Measurements from ENCODE around the gene CCDC27. TPM values are rescaled to one million over a fixed set of nuclear protein-coding genes. Genes with fewer than 3 reads are reported as not detected.

CCDC27 gene
- total RNA-seq, 1 donor from 2014 or later = not detected

- H3K4me3 ChIP-seq (ENCODE audit: low read depth, low read length) = no peak overlapping the region
- no peak for TF ChIP-seq CTCF (conservative IDR thresholded peaks at IDR 0.05; ENCODE audit: low read depth, low read length)
- no peak for DNase-seq (ENCODE audit: low read depth)
These were observed 44.8 kb upstream of the CCDC27 start for GRCh38 chr1:3707298-3707938.

- DNase-seq (ENCODE audit: low read depth) = no peak
- no peak overlapping the region for H3K4me3 ChIP-seq (ENCODE audit: low read depth, low read length)
- TF ChIP-seq CTCF (conservative IDR thresholded peaks at IDR 0.05; ENCODE audit: low read depth, low read length) = no peak
These were observed 44.3 kb upstream of the CCDC27 start for GRCh38 chr1:3707939-3708328.

- no peak for TF ChIP-seq CTCF (conservative IDR thresholded peaks at IDR 0.05; ENCODE audit: low read depth, low read length)
- DNase-seq (ENCODE audit: low read depth) = no peak
- no peak overlapping the region for H3K4me3 ChIP-seq (ENCODE audit: low read depth, low read length)
These were observed 43.5 kb upstream of the CCDC27 start for GRCh38 chr1:3708791-3709190.

DNA sequence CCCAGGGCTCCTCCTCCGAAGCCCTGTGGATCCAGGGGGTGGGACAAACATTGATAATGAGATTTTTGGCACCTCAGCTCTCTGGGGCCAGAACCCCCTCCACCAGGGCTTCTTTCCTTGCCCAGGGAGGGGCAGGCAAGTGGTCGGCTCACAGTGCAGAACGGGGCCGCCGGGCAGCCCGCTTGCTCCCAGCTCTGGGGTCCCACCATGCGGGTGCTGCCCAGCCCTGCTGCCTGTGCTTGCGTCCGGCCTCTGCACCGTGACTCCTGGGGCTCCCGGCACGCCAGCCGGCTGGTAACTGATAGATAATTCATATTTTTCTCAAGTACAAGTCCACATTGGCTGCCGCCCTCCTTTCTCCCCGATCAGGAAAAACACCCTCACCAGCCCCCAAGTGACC lies 42.0 kb upstream of the CCDC27 start:
- no peak for DNase-seq (ENCODE audit: low read depth)
- TF ChIP-seq CTCF (conservative IDR thresholded peaks at IDR 0.05; ENCODE audit: low read depth, low read length) = no peak

DNA sequence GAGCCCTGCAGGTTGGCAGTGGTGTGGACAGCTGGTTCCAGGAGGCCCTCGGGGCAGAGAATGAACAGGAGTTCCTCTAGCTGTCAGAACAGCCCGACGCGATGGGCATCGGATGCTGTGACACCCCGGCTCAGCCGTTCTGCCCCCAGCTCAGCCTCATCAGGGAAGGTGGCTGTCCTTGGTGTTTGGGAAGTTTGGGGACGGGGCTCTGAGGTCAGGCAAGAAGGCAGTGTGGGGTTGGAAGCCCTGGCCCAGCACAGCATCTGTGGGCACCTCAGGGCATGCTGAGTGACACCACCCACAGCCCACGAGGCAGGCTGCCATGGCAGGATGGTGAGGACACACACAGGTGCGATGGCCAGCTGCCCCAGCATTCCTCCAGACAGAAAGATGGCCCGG lies 40.9 kb upstream of the CCDC27 start:
- no peak overlapping the region for H3K4me3 ChIP-seq (ENCODE audit: low read depth, low read length)
- TF ChIP-seq CTCF (conservative IDR thresholded peaks at IDR 0.05; ENCODE audit: low read depth, low read length) = no peak
- no peak for DNase-seq (ENCODE audit: low read depth)

More for the DNA sequence above, 42.0 kb upstream of the CCDC27 start:
- no peak overlapping the region for H3K4me3 ChIP-seq (ENCODE audit: low read depth, low read length)

DNA sequence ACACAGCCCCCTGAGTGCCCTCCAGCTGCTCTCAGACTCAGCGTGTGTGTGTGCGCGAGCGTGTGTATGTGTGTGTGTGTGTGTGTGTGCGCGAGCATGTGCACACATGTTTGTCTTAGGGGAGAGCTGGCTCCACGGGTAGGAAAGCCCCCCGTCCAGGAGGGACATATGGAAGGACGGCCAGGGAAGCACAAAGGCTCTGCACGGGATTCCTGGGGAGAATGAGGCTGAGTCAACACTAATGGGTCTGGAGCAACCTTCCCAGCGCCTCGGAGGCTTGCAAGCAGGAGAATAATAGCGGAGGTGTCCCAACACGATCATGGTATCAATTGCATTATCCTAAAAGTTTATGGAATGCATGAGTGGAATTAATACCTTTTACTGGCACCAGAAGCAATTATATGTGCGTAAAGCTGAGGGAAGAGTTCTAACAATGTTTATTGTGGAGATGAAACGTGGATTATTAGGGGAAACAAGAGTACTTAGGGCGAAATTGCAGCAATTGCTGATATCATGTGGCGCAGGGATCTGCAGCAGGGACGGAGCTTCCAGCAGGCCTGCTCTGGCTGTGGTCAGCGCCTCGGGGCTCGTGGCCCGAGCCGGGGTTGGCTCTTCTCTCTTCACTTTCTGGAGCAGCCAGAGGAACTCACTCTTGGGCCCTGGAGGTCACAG lies 40.3 kb upstream of the CCDC27 start:
- TF ChIP-seq CTCF (conservative IDR thresholded peaks at IDR 0.05; ENCODE audit: low read depth, low read length) = no peak
- DNase-seq (ENCODE audit: low read depth) = no peak
- no peak overlapping the region for H3K4me3 ChIP-seq (ENCODE audit: low read depth, low read length)
